Psoas muscle (tissue), 8 donors: ENCODE data around the gene TEAD4. TPM values are rescaled to one million over a fixed set of nuclear protein-coding genes. Genes with fewer than 3 reads are reported as not detected.

Experiments used
- ATAC-seq, 4 donors: fragments of 200-7000 bp; cut with Tn5 transposase; one replicate each; pipeline ENCODE4 v1.9.1; 2020; ENCODE audit warnings: moderate library complexity in 3 of 4, mild to moderate bottlenecking in 2 of 4
- DNase-seq, 2 donors: peaks; one replicate each; pipeline ENCODE4 v3.0.0-alpha.2; 2020
- H3K27ac ChIP-seq: fragments of 200-600 bp; one replicate; pipeline ENCODE4 v1.8.0; 2022
- H3K27me3 ChIP-seq, 3 donors: fragments of 200-600 bp in 1 of 3; one replicate each; pipeline versions ENCODE4 v1.6.1 to v1.8.0; 2013 to 2022; ENCODE audit warnings: low read length in 2 of 3, mild to moderate bottlenecking in 2 of 3, moderate library complexity in 1 of 3; ENCODE audit not compliant: insufficient read depth in 3 of 3
- H3K36me3 ChIP-seq, 2 donors: fragments of 200-600 bp in 1 of 2; one replicate each; pipeline versions ENCODE4 v1.6.1 to v1.8.0; 2013 to 2022; ENCODE audit warnings: low read depth in 1 of 2, mild to moderate bottlenecking in 1 of 2, moderate library complexity in 1 of 2; ENCODE audit not compliant: insufficient read depth in 1 of 2
- H3K4me1 ChIP-seq: fragments of 200-600 bp; one replicate; pipeline ENCODE4 v1.8.0; 2022
- H3K4me3 ChIP-seq: fragments of 200-600 bp; one replicate; pipeline ENCODE4 v1.8.0; 2022; ENCODE audit warnings: mild to moderate bottlenecking
- H3K9me3 ChIP-seq: fragments of 200-600 bp; one replicate; pipeline ENCODE4 v1.8.0; 2022
- WGBS, 3 donors: extraction: QIAGEN DNeasy Blood & Tissue Kit; methylation state at CpG; one replicate each; pipeline versions ENCODE4 v1.1.6 to v1.1.7; 2013; 5-methylcytosine and 5-hydroxymethylcytosine counted together
- intact Hi-C, 2 donors: fragments of 100-400 bp; cut with DNase I; formaldehyde crosslinking; loops; one replicate each; pipeline versions ENCODE4 v1.11.0 to v1.14.2; 2022
- polyA plus RNA-seq, 3 donors: library from polyadenylated mRNA; stranded (reverse); fragments of 200-250 nt; gene quantifications; one replicate each; pipeline ENCODE4 v1.2.3, GENCODE V29; 2013
- total RNA-seq, 4 donors: library from RNA; stranded (reverse); fragmentation: NEBNext Ultra II Directional in 2 of 4; extraction: Animal tissue kit (Norgen Biotek cat#: 25700) in 2 of 4; gene quantifications; one replicate each; pipeline versions ENCODE4 v1.2.1 to v1.2.4, GENCODE V29; 2021 to 2023
- TF ChIP-seq, protein P1 (sequence below): fragments of 200-600 bp; IDR thresholded peaks from one replicate; pipeline ENCODE4 v1.8.0; 2022; ENCODE audit warnings: antibody characterized with exemption
- donor health status: healthy with polysubstance abuse.
- donor health status: DM: no; HTN: no; CAD: no; lungs with moderate emphysema.
- donor health status: Bipolar disorder and iron deficiency.
- donor health status: healthy.
- donor health status: DM: yes; HTN: yes; CAD: no.
- donor health status: DM: no; HTN: no; CAD: no.
- donor health status: DM: no; HTN: no; CAD: no.
- donor health status: DM: yes; HTN: yes; CAD: no.

Gene TEAD4
- total and polyA plus RNA-seq, 7 donors = 71.2 to 236 (median 96.2) TPM

DNA sequence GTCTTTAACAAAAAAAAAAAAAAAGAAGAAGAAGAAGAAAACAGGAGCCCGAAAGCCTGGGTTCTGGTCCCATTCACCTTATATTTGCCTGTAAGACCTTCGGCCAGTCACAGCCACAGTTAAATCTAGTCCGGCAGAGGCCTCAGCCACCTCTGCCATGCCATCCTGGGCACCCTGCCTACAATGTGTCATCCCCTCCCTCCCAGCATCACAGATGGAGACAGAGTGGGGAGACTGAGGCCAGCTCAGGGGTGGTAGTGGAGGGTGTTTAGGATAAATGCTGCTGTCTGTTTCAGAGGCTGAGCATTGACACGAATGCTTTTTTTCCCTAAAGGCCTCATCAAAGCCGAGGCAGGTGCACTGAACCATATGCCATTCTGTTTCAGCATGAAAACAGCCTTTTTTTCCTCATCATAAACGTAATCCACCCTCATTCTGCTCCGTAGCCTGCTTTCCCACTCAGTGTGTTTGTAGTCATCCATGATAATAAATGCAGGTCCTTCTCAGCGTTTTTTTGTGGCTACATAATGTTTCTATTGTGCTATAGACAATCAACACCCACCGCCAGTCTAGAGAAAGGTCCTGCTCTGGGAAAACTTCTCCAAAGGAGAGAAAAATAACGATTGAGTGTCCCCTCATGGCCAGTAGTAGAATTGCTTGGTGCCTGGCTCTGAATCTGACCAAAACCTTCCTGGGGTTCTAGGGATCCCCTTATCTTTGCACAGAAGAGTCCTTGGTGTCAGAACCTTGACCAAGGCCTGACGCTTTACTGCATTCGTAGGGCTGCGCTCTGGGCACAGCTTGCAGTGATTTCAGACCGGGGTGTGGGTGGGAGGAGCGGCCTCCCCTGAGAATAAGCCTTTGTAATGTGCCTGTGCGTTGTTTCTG is 76.9 kb downstream of the TEAD4 start:
- 76 to 77% (median 76%) methylated on average over 16 of the region's 16 CpGs for WGBS, 3 donors
- TF ChIP-seq, protein P1, sequence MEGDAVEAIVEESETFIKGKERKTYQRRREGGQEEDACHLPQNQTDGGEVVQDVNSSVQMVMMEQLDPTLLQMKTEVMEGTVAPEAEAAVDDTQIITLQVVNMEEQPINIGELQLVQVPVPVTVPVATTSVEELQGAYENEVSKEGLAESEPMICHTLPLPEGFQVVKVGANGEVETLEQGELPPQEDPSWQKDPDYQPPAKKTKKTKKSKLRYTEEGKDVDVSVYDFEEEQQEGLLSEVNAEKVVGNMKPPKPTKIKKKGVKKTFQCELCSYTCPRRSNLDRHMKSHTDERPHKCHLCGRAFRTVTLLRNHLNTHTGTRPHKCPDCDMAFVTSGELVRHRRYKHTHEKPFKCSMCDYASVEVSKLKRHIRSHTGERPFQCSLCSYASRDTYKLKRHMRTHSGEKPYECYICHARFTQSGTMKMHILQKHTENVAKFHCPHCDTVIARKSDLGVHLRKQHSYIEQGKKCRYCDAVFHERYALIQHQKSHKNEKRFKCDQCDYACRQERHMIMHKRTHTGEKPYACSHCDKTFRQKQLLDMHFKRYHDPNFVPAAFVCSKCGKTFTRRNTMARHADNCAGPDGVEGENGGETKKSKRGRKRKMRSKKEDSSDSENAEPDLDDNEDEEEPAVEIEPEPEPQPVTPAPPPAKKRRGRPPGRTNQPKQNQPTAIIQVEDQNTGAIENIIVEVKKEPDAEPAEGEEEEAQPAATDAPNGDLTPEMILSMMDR = no peak
- no peaks in the 10 kb centered on the region for H3K9me3 ChIP-seq
- H3K4me3 ChIP-seq = no peak overlapping the region
- H3K36me3 ChIP-seq = peaks cover 0 to 59% of the 10 kb centered on the region in 2 donors
- peaks cover 35% of the 10 kb centered on the region for H3K4me1 ChIP-seq
- intact Hi-C loops = loop anchor here (2.0 to 5.0 kb wide), 2 partner anchors 64 to 151 kb away; no protein-coding TSS in a partner anchor
- DNase-seq (no peak), ATAC-seq (no peak)
- no peaks in the 10 kb centered on the region for H3K27me3 ChIP-seq
- no peak overlapping the region for H3K27ac ChIP-seq

DNA sequence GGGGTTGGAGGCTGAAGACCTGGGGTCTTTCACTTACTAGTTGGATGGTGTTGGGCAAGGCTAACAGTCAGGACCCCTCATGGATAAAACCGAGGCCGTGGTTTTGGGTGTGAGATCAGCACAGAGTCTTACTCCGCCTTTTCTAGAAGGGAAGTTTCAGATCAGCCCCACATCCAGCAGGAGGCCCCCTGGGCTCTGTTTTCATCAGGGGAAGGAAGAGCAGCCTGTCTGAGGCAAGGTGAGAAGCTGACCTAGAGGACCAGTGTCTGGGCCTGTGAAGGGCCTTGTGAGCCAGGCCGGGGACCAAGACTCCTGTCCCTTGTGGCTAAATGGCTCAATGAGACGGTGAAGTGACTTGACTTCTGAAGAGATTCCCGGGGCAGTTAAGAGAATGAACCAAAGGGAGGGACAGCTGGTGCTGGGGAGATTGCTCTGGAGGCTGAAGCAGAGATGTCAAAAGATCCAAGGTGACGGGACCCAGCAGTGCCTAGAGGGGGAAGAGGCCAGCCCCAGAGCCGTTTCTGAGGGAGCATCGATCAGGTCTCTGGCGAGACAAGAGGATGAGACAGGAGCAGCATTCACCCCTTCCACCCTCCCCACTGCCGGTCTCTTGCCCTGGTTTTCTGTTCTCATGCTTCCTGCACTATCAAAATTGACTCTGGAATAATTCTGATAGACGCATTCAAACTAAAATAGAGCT is 77.9 kb downstream of the TEAD4 start:
- no peak overlapping the region for H3K4me3 ChIP-seq
- TF ChIP-seq, protein P1 = no peak
- H3K36me3 ChIP-seq = peaks cover 0 to 53% of the 10 kb centered on the region in 2 donors
- H3K9me3 ChIP-seq = no peaks in the 10 kb centered on the region
- ATAC-seq = no peak
- H3K4me1 ChIP-seq = peaks cover 31% of the 10 kb centered on the region
- no peak overlapping the region for H3K27ac ChIP-seq
- H3K27me3 ChIP-seq = no peaks in the 10 kb centered on the region
- intact Hi-C loops = loop anchor here in 1 of 2 donors (2.0 to 5.0 kb wide), 2 partner anchors 65 to 152 kb away; no protein-coding TSS in a partner anchor
- 83 to 90% (median 87%) methylated on average over 12 of the region's 12 CpGs for WGBS, 3 donors
- no peak for DNase-seq

DNA sequence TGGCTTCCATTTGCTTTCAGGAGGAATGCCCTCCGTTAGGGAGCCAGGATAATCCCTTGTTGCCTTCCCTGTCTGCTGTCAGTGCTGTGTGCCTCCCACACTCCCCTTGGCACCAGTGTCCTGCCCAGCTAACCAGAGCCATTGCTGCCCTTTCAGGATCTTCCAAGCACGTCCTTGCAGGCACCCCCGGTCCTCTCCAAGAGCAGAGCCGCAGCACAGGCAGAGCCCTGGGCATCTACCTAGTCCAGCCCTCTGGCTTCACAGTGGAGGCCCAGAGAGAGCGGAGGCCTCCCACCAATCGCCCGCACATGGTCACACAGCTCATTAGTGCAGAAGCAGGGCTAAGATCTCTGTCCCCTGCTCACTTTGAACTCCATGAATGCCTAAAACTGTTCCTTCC is 79.0 kb downstream of the TEAD4 start:
- no peak for DNase-seq
- no peaks in the 10 kb centered on the region for H3K9me3 ChIP-seq
- H3K27me3 ChIP-seq = no peaks in the 10 kb centered on the region
- intact Hi-C loops = loop anchor here in 1 of 2 donors (5.0 kb wide), 1 partner anchor 66 kb away; no protein-coding TSS in a partner anchor
- H3K4me3 ChIP-seq = no peak overlapping the region
- H3K36me3 ChIP-seq = peaks cover 0 to 53% of the 10 kb centered on the region in 2 donors
- no peak overlapping the region for H3K27ac ChIP-seq
- TF ChIP-seq, protein P1 = no peak
- ATAC-seq = no peak
- 80 to 93% (median 88%) methylated on average over 7 of the region's 7 CpGs for WGBS, 3 donors
- H3K4me1 ChIP-seq = peaks cover 30% of the 10 kb centered on the region

DNA sequence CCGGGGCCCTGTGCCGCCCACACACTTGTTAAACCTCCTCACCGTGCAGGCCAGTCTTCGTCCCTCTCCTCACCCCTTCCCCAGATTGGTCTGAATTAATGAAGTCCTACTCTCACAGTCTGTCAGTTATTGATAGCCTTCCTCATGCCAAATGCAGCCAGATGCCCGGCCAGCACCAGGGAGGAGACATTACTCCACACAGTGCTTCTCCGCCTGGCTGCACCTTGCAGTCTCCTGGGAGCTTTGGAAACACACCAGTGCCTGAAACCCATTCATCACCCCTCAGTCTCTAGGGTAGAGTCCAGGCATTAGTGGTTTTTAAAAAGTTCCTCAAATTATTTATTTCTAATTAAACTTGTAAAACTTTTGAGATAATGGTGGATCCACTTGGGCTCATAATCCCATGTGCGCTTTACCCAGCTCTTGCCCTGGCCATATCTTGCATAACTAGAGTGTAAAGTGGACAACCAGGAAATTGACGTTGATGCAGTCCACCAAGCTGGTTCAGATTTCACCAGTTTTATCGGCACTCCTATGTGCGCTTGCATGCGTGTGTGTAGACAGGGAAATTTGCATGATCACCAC is 79.8 kb downstream of the TEAD4 start:
- H3K9me3 ChIP-seq = no peaks in the 10 kb centered on the region
- H3K36me3 ChIP-seq = peaks cover 0 to 57% of the 10 kb centered on the region in 2 donors
- no peak for DNase-seq
- ATAC-seq = no peak
- H3K27ac ChIP-seq = no peak overlapping the region
- H3K4me1 ChIP-seq = peaks cover 26% of the 10 kb centered on the region
- intact Hi-C loops = loop anchor here in 1 of 2 donors (5.0 kb wide), 1 partner anchor 67 kb away; no protein-coding TSS in a partner anchor
- no peak overlapping the region for H3K4me3 ChIP-seq
- no peaks in the 10 kb centered on the region for H3K27me3 ChIP-seq
- TF ChIP-seq, protein P1 = no peak
- WGBS, 3 donors = 85 to 91% (median 88%) methylated on average over 11 of the region's 11 CpGs
